B cell (primary cell): ENCODE measurements around the gene MOXD1. TPM values are rescaled to one million over a fixed set of nuclear protein-coding genes. Genes with fewer than 3 reads are reported as not detected.
A peak's percentile ranks its signal among the peaks of the same experiment; 100 is the strongest.

ENCODE experiments used
- ATAC-seq: fragments of 200-7000 bp; cut with Tn5 transposase; one replicate; pipeline ENCODE4 v1.10.0; 2021; ENCODE audit warnings: low read depth, mild to moderate bottlenecking, moderate number of reproducible peaks, moderate library complexity
- CTCF ChIA-PET: fragments of 350-600 bp; sonication (Branson Sonifier 250); formaldehyde crosslinking; loops from one replicate; lab custom pipeline; 2021; ENCODE audit warnings: antibody characterized with exemption, inconsistent platforms; lab: Charles Lee
- POLR2A ChIA-PET: fragments of 350-600 bp; sonication (Branson Sonifier 250); formaldehyde crosslinking; loops from one replicate; lab custom pipeline; 2021; ENCODE audit warnings: antibody characterized with exemption; lab: Charles Lee
- DNase-seq: peaks from one replicate; pipeline ENCODE4 v3.0.0; 2013
- H2AFZ ChIP-seq: 2 replicates; pipeline ENCODE4 v1.6.1; 2012; ENCODE audit warnings: mild to moderate bottlenecking, low read depth, low read length; ENCODE audit not compliant: insufficient read depth, poor library complexity, severe bottlenecking
- H3K27ac ChIP-seq, 2 donors: 1 replicate in 1 of 2; 2 replicates in 1 of 2; pipeline ENCODE4 v1.5.1; 2012 to 2013; ENCODE audit warnings: low read length in 2 of 2, mild to moderate bottlenecking in 2 of 2, moderate library complexity in 1 of 2
- H3K27me3 ChIP-seq, 4 experiments: fragments of 200-600 bp in 1 of 4; sonication (generic) in 1 of 4; replicated peaks in 1 of 4; 1 replicate in 2 of 4; 2 replicates in 2 of 4; pipeline versions ENCODE4 v1.6.1 to v1.7.0; 2013 to 2016; ENCODE audit warnings: low read length in 3 of 4, mild to moderate bottlenecking in 2 of 4, mixed read lengths in 1 of 4, moderate library complexity in 1 of 4; ENCODE audit not compliant: insufficient read depth in 4 of 4, control insufficient read depth in 3 of 4; ENCODE audit errors: control extremely low read depth in 1 of 4
- H3K36me3 ChIP-seq, 2 experiments: replicated peaks in 1 of 2; 1 replicate in 1 of 2; 2 replicates in 1 of 2; pipeline versions ENCODE4 v1.6.1 to v1.7.1; 2013; ENCODE audit warnings: low read length in 1 of 2; ENCODE audit not compliant: insufficient read depth in 2 of 2, control insufficient read depth in 1 of 2; ENCODE audit errors: control extremely low read depth in 1 of 2, extremely low read depth in 1 of 2
- H3K4me1 ChIP-seq, 2 donors: fragments of 200-600 bp in 1 of 2; sonication (generic) in 1 of 2; 1 replicate in 1 of 2; 2 replicates in 1 of 2; pipeline versions ENCODE4 v1.5.1 to v1.6.1; 2013 to 2017; ENCODE audit warnings: low read length in 2 of 2; ENCODE audit not compliant: control insufficient read depth in 2 of 2, insufficient read depth in 2 of 2
- H3K4me2 ChIP-seq: replicated peaks from 2 replicates; pipeline ENCODE3; 2012; ENCODE audit warnings: mild to moderate bottlenecking, low read depth, low read length; ENCODE audit not compliant: poor library complexity, severe bottlenecking
- H3K4me3 ChIP-seq, 5 experiments: fragments of 200-600 bp in 1 of 5; sonication (generic) in 1 of 5; 1 replicate in 3 of 5; 2 replicates in 2 of 5; pipeline versions ENCODE4 v1.5.1 to v1.7.0; 2011 to 2016; ENCODE audit warnings: low read length in 4 of 5, mild to moderate bottlenecking in 4 of 5, low read depth in 2 of 5, control low read depth in 1 of 5, moderate library complexity in 1 of 5; ENCODE audit not compliant: insufficient read depth in 1 of 5; ENCODE audit errors: control extremely low read depth in 1 of 5, extremely low read depth in 1 of 5
- H3K79me2 ChIP-seq: fragments of 200-600 bp; sonication (generic); one replicate; pipeline ENCODE4 v1.6.0; 2016; ENCODE audit warnings: low read length; ENCODE audit not compliant: control insufficient read depth, insufficient read depth
- H3K9ac ChIP-seq: fragments of 200-600 bp; sonication (generic); 2 replicates; pipeline ENCODE4 v1.6.1; 2017; ENCODE audit warnings: mild to moderate bottlenecking, low read length, moderate library complexity
- H3K9me3 ChIP-seq, 3 donors: one replicate each; pipeline versions ENCODE4 v1.6.1 to v1.7.1; 2013; ENCODE audit warnings: low read length in 2 of 3; ENCODE audit not compliant: control insufficient read depth in 2 of 3, insufficient read depth in 1 of 3; ENCODE audit errors: control extremely low read depth in 1 of 3
- H4K20me1 ChIP-seq: 2 replicates; pipeline ENCODE4 v1.6.0; 2012; ENCODE audit warnings: mild to moderate bottlenecking, low read length; ENCODE audit not compliant: insufficient read depth, control insufficient read depth, poor library complexity, severe bottlenecking
- H3K27ac Mint-ChIP-seq: one replicate; pipeline ENCODE4 v1.8.0; 2021; ENCODE audit warnings: mixed read lengths
- H3K27me3 Mint-ChIP-seq: one replicate; pipeline ENCODE4 v1.8.0; 2021; ENCODE audit warnings: mixed read lengths
- H3K4me1 Mint-ChIP-seq: one replicate; pipeline ENCODE4 v1.8.0; 2021; ENCODE audit warnings: mixed read lengths
- H3K4me3 Mint-ChIP-seq: one replicate; pipeline ENCODE4 v1.8.0; 2021; ENCODE audit warnings: mixed read lengths
- H3K9me3 Mint-ChIP-seq: one replicate; pipeline ENCODE4 v1.8.0; 2022; ENCODE audit warnings: mixed read lengths; ENCODE audit not compliant: insufficient read depth
- CTCF ChIP-seq: fragments of 200-600 bp; IDR thresholded peaks from one replicate; pipeline ENCODE4 v1.8.0; 2022; ENCODE audit warnings: antibody characterized with exemption, mild to moderate bottlenecking
- EZH2 ChIP-seq: IDR thresholded peaks from 2 replicates; pipeline ENCODE4 v1.6.1; 2012; ENCODE audit warnings: borderline replicate concordance, low read depth, mild to moderate bottlenecking, moderate library complexity, low read length; ENCODE audit not compliant: insufficient read depth, poor library complexity, severe bottlenecking
- WGBS: methylation state at CpG from one replicate; pipeline ENCODE4 v1.1.5; 2013; ENCODE audit warnings: missing lambda C conversion rate; ENCODE audit not compliant: insufficient coverage; 5-methylcytosine and 5-hydroxymethylcytosine counted together
- intact Hi-C: fragments of 100-400 bp; cut with micrococcal nuclease; formaldehyde crosslinking; loops from one replicate; pipeline ENCODE4 v1.10.0; 2022
- polyA plus RNA-seq: library from polyadenylated mRNA; depleted of rRNA; stranded (reverse); fragments of >200 nt; gene quantifications from 2 replicates; pipeline ENCODE4 v1.2.3, GENCODE V29; 2012
- total RNA-seq, 2 donors: library from RNA; stranded (reverse); fragments of 120-200 nt in 1 of 2; gene quantifications; 1 replicate in 1 of 2; 2 replicates in 1 of 2; pipeline versions ENCODE4 v1.2.3 to v1.2.4, GENCODE V29; 2013 to 2022

Gene MOXD1
- total and polyA plus RNA-seq, 2 donors (not counting 1 experiment from before 2014, with no cell fraction given): 1.5 to 7.0 TPM

- Histone ChIP-seq H3K9ac (no peak overlapping the region), H3K27ac (peak overlapping the region; percentile 57 to 70), H3K9me3 (no peaks in the 10 kb centered on the region), H4K20me1 (no peaks in the 10 kb centered on the region), H3K79me2 (no peaks in the 10 kb centered on the region), H3K36me3 (no peaks in the 10 kb centered on the region), H3K4me3 (no peak overlapping the region), H3K4me1 (peaks cover 37 to 59% of the 10 kb centered on the region in 2 donors), H3K27me3 (no peaks in the 10 kb centered on the region), H2AFZ (peak overlapping the region; percentile 50), H3K4me2 (peak overlapping the region; percentile 51)
- Mint-ChIP-seq H3K4me3 (peak overlapping the region; percentile 57), H3K4me1 (peaks cover 62% of the 10 kb centered on the region), H3K27ac (peak overlapping the region; percentile 86), H3K27me3 (no peaks in the 10 kb centered on the region), H3K9me3 (no peaks in the 10 kb centered on the region)
- intact Hi-C loops: loop anchor here (1.0 kb wide), 2 partner anchors 10 to 14 kb away; no protein-coding TSS in a partner anchor
- ChIA-PET CTCF (interaction anchor here (0.6 to 1.9 kb wide), 11 partner anchors 9 to 120 kb away, joined by 3 to 10 read pairs (median 4); no protein-coding TSS in a partner anchor), POLR2A (interaction anchor here (1.3 to 1.5 kb wide), 2 partner anchors 10 to 14 kb away, joined by 3 to 5 read pairs; no protein-coding TSS in a partner anchor)
- 94% methylated on average over 3 of the region's 5 CpGs for WGBS
- ATAC-seq: no peak
- no peak for TF ChIP-seq CTCF
- DNase-seq: no peak
These were observed 36.8 kb downstream of the MOXD1 start for GRCh38 chr6:132364306-132365074.

GRCh38 chr6:132362442-132363185 is 38.7 kb downstream of the MOXD1 start:
- Histone ChIP-seq H4K20me1 (no peaks in the 10 kb centered on the region), H3K36me3 (no peaks in the 10 kb centered on the region), H3K27me3 (no peaks in the 10 kb centered on the region), H3K79me2 (peaks cover 6% of the 10 kb centered on the region), H3K27ac (no peak overlapping the region), H3K4me3 (no peak overlapping the region), H3K9ac (no peak overlapping the region), H3K4me2 (peak overlapping the region; percentile 10), H2AFZ (peak overlapping the region; percentile 20), H3K9me3 (no peaks in the 10 kb centered on the region), H3K4me1 (peaks cover 37 to 66% of the 10 kb centered on the region in 2 donors)
- ChIA-PET CTCF (interaction anchor here (0.6 to 3.8 kb wide), 10 partner anchors 8 to 308 kb away, joined by 3 to 15 read pairs (median 4); no protein-coding TSS in a partner anchor), POLR2A (interaction anchor here (0.8 to 1.6 kb wide), 2 partner anchors 8 to 10 kb away, joined by 5 to 10 read pairs; no protein-coding TSS in a partner anchor)
- ATAC-seq: peak; percentile 54
- Mint-ChIP-seq H3K4me3 (peak overlapping the region; percentile 18), H3K27ac (peak overlapping the region; percentile 57), H3K27me3 (no peaks in the 10 kb centered on the region), H3K4me1 (peaks cover 69% of the 10 kb centered on the region), H3K9me3 (no peaks in the 10 kb centered on the region)
- no peak for DNase-seq
- intact Hi-C loops: no loop called here
- TF ChIP-seq EZH2 (no peak), CTCF (no peak)
- 50% methylated on average over 3 of the region's 6 CpGs for WGBS
